GM12878 (cell line): ENCODE measurements around the gene CFAP54. TPM values are rescaled to one million over a fixed set of nuclear protein-coding genes. Genes with fewer than 3 reads are reported as not detected.
A peak's percentile ranks its signal among the peaks of the same experiment; 100 is the strongest.

Experiments
- ATAC-seq: fragments of 200-7000 bp; cut with Tn5 transposase; 3 replicates; pipeline ENCODE4 v1.9.1; 2020; ENCODE audit warnings: mild to moderate bottlenecking, moderate library complexity
- BruUV-seq: library from RNA; stranded (reverse); fragments of 400-500 nt; replicated peaks from 2 replicates; lab custom pipeline; 2021; lab: Mats Ljungman, UMichigan
- CTCF ChIA-PET: fragments of 300-600 bp; sonication (Branson Sonifier 250); formaldehyde crosslinking; extraction: SDS; loops from one replicate; lab custom pipeline; 2021; ENCODE audit warnings: inconsistent platforms; lab: Yijun Ruan, JAX
- POLR2A ChIA-PET: fragments of 350-600 bp; formaldehyde crosslinking; extraction: SDS; loops from one replicate; lab custom pipeline; 2021; ENCODE audit warnings: inconsistent platforms; lab: Charles Lee
- RAD21 ChIA-PET: fragments of 300-600 bp; sonication (Branson Sonifier 250); formaldehyde crosslinking; loops from one replicate; lab custom pipeline; 2023; ENCODE audit warnings: antibody characterized with exemption; ENCODE audit not compliant: unreplicated experiment; lab: Charles Lee
- SMC1A ChIA-PET: fragments of 300-600 bp; sonication (Branson Sonifier 250); formaldehyde crosslinking; loops from one replicate; lab custom pipeline; 2023; ENCODE audit not compliant: unreplicated experiment, uncharacterized antibody; lab: Charles Lee
- DNase-seq: peaks from one replicate; pipeline ENCODE4 v3.0.0-alpha.2; 2011; ENCODE audit warnings: low read depth, low spot score
- FAIRE-seq: peaks from 3 replicates; lab custom pipeline; 2011; peaks lifted over from hg19 to GRCh38; lab: Jason Lieb, UNC
- H2AFZ ChIP-seq: 2 replicates; pipeline ENCODE4 v1.6.0; 2011; ENCODE audit warnings: low read depth, low read length, control low read depth; ENCODE audit not compliant: control insufficient read depth
- H3K27ac ChIP-seq: 2 replicates; pipeline ENCODE4 v1.5.1; 2011; ENCODE audit warnings: control low read depth; ENCODE audit not compliant: control insufficient read depth, insufficient read depth
- H3K27me3 ChIP-seq, 2 experiments: replicated peaks in 1 of 2; 2 replicates each; pipeline versions ENCODE4 v1.6.0 to v1.6.1; 2011; ENCODE audit warnings: low read length in 1 of 2; ENCODE audit not compliant: control insufficient read depth in 2 of 2, insufficient read depth in 2 of 2
- H3K36me3 ChIP-seq, 2 experiments: 2 replicates each; pipeline ENCODE4 v1.5.1; 2011; ENCODE audit warnings: low read length in 1 of 2; ENCODE audit not compliant: control insufficient read depth in 2 of 2, insufficient read depth in 2 of 2
- H3K4me1 ChIP-seq: 2 replicates; pipeline ENCODE4 v1.6.1; 2011; ENCODE audit warnings: mild to moderate bottlenecking, low read length, moderate library complexity, mixed read lengths; ENCODE audit not compliant: control insufficient read depth, insufficient read depth
- H3K4me2 ChIP-seq: 2 replicates; pipeline ENCODE4 v1.6.0; 2011; ENCODE audit warnings: control low read depth; ENCODE audit not compliant: control insufficient read depth, insufficient read depth
- H3K4me3 ChIP-seq: fragments of 200-600 bp; sonication (generic); 2 replicates; pipeline ENCODE4 v1.5.1; 2016
- H3K79me2 ChIP-seq: 2 replicates; pipeline ENCODE4 v1.6.0; 2011; ENCODE audit warnings: low read length; ENCODE audit not compliant: control insufficient read depth, insufficient read depth
- H3K9ac ChIP-seq: 2 replicates; pipeline ENCODE4 v1.8.0; 2011; ENCODE audit warnings: low read length, control low read depth, mixed read lengths; ENCODE audit not compliant: control insufficient read depth, insufficient read depth
- H3K9me3 ChIP-seq: replicated peaks from 3 replicates; pipeline ENCODE4 v1.5.1; 2011; ENCODE audit warnings: mild to moderate bottlenecking, low read length; ENCODE audit not compliant: control insufficient read depth, insufficient read depth
- H4K20me1 ChIP-seq: 2 replicates; pipeline ENCODE4 v1.6.0; 2011; ENCODE audit not compliant: control insufficient read depth, insufficient read depth
- ASH2L ChIP-seq: fragments of 300-600, 200-600 bp; sonication (generic); IDR thresholded peaks from 2 replicates; pipeline ENCODE4 v1.6.1; 2017; ENCODE audit warnings: low read depth, mild to moderate bottlenecking, borderline replicate concordance
- CBFB ChIP-seq: IDR thresholded peaks from 2 replicates; pipeline ENCODE4 v1.6.1; 2016; ENCODE audit warnings: antibody characterized with exemption, low read depth
- CHD2 ChIP-seq: IDR thresholded peaks from 2 replicates; pipeline ENCODE4 v1.6.1; 2011; ENCODE audit warnings: low read depth, low read length, improper control_type of control experiment, borderline replicate concordance
- DPF2 ChIP-seq: fragments of 450-650 bp; IDR thresholded peaks from 2 replicates; pipeline ENCODE4 v1.6.1; 2017; ENCODE audit warnings: mild to moderate bottlenecking
- EED ChIP-seq: sonication (generic); IDR thresholded peaks from 2 replicates; pipeline ENCODE4 v1.6.1; 2016; ENCODE audit warnings: antibody characterized with exemption, low read depth
- ELK1 ChIP-seq: IDR thresholded peaks from 2 replicates; pipeline ENCODE4 v1.6.1; 2012; ENCODE audit warnings: low read depth, low read length, improper control_type of control experiment
- ESRRA ChIP-seq: IDR thresholded peaks from 2 replicates; pipeline ENCODE4 v1.6.1; 2012; ENCODE audit warnings: mild to moderate bottlenecking, low read length, improper control_type of control experiment
- MEF2A ChIP-seq: IDR thresholded peaks from 2 replicates; pipeline ENCODE4 v1.6.1; 2011; ENCODE audit warnings: low read depth, mild to moderate bottlenecking, low read length, moderate library complexity; ENCODE audit not compliant: insufficient read depth
- MYB ChIP-seq: fragments of 150-350 bp; IDR thresholded peaks from 2 replicates; pipeline ENCODE4 v1.6.1; 2014; ENCODE audit warnings: mild to moderate bottlenecking, low read depth, low read length, borderline replicate concordance
- RB1 ChIP-seq: fragments of 450-650 bp; formaldehyde crosslinking; IDR thresholded peaks from 2 replicates; pipeline ENCODE4 v1.6.1; 2017; ENCODE audit warnings: mild to moderate bottlenecking, borderline replicate concordance
- SMAD1 ChIP-seq: fragments of 450-650 bp; IDR thresholded peaks from 2 replicates; pipeline ENCODE4 v1.6.1; 2018; ENCODE audit warnings: mild to moderate bottlenecking, low read depth; ENCODE audit not compliant: partially characterized antibody
- SRF ChIP-seq, 2 experiments: IDR thresholded peaks; 2 replicates each; pipeline ENCODE4 v1.6.1; 2011; ENCODE audit warnings: low read depth in 2 of 2, low read length in 2 of 2, mild to moderate bottlenecking in 1 of 2, moderate library complexity in 1 of 2
- SUZ12 ChIP-seq: fragments of 200-600 bp; sonication (generic); IDR thresholded peaks from one replicate; pipeline ENCODE4 v1.6.1; 2018; ENCODE audit warnings: antibody characterized with exemption, mild to moderate bottlenecking; ENCODE audit not compliant: unreplicated experiment
- TCF7 ChIP-seq: IDR thresholded peaks from 2 replicates; pipeline ENCODE4 v1.6.1; 2014; ENCODE audit warnings: antibody characterized with exemption, borderline replicate concordance
- ZNF274 ChIP-seq: IDR thresholded peaks from one replicate; pipeline ENCODE4 v1.8.0; 2011; ENCODE audit not compliant: insufficient read length, insufficient read depth
- ZNF622 ChIP-seq: fragments of 450-650 bp; IDR thresholded peaks from 2 replicates; pipeline ENCODE4 v1.6.1; 2017; ENCODE audit warnings: mild to moderate bottlenecking, inconsistent platforms
- in situ Hi-C: fragments of 300-500 bp; cut with MboI; formaldehyde crosslinking; loops from 9 replicates; pipeline ENCODE4 v1.14.3; 2018; ENCODE audit warnings: mixed read lengths
- intact Hi-C: fragments of 100-400 bp; cut with micrococcal nuclease; formaldehyde crosslinking; loops from one replicate; pipeline ENCODE4 v1.14.2; 2022; ENCODE audit not compliant: unreplicated experiment
- polyA plus RNA-seq, 11 experiments: library from polyadenylated mRNA; depleted of rRNA in 4 of 11; unstranded in 6 of 11; stranded (reverse) in 5 of 11; fragments of >200 nt; fragmentation: Nextera tagmentation in 4 of 11; fragmentation: Illumina TruSeq in 1 of 11; extraction: Ambion mirVana in 4 of 11; extraction: Trizol in 1 of 11; gene quantifications; 1 replicate in 1 of 11; 2 replicates in 10 of 11; pipeline versions ENCODE4 v1.2.1 to v1.2.3, GENCODE V29; 2011 to 2016; ENCODE audit warnings: inconsistent platforms in 2 of 11, missing spikeins in 2 of 11, low read depth in 1 of 11
- total RNA-seq, 4 experiments: library from RNA; depleted of rRNA in 3 of 4; stranded (reverse); fragments of >200 nt in 3 of 4; fragmentation: Illumina TruSeq in 1 of 4; extraction: Trizol in 1 of 4; gene quantifications; 2 replicates each; pipeline versions ENCODE4 v1.2.1 to v1.2.3, GENCODE V29; 2013 to 2021

The CFAP54 gene
- total and polyA plus RNA-seq, 10 of the 15 experiments (the other 5 are each of a cell fraction or from before 2014, with no cell fraction given) = 0.19 to 1.5 (median 0.56) TPM

GRCh38 chr12:96711364-96711763, 222.0 kb downstream of the CFAP54 start:
- Histone ChIP-seq H3K4me2 (no peak overlapping the region), H3K79me2 (no peaks in the 10 kb centered on the region), H3K27me3 (no peaks in the 10 kb centered on the region), H3K4me1 (no peaks in the 10 kb centered on the region), H3K4me3 (no peak overlapping the region), H2AFZ (no peak overlapping the region), H4K20me1 (no peaks in the 10 kb centered on the region), H3K9me3 (no peaks in the 10 kb centered on the region), H3K36me3 (no peaks in the 10 kb centered on the region), H3K9ac (no peak overlapping the region), H3K27ac (no peak overlapping the region)
- TF ChIP-seq TCF7 (no peak), CBFB (no peak), ELK1 (no peak), SRF (IDR thresholded peaks at IDR 0.05; ENCODE audit: low read depth in 2 of 2, low read length in 2 of 2) (no peak), SMAD1 (no peak), MEF2A (no peak), ASH2L (no peak), SUZ12 (no peak), RB1 (no peak), CHD2 (no peak), EED (no peak), ZNF274 (no peak), MYB (no peak), ZNF622 (no peak), ESRRA (no peak), DPF2 (no peak)
- CTCF ChIA-PET = interaction anchor here (0.6 to 0.9 kb wide), 2 partner anchors 9 to 1698 kb away, joined by 3 to 5 read pairs; no protein-coding TSS in a partner anchor
- no TSS peak for BruUV-seq
- no peak for DNase-seq
- 0 out of 3 replicates have a peak, but pooled peaks have one; percentile 37 for ATAC-seq
- RAD21 ChIA-PET = interaction anchor here (1.1 kb wide), 1 partner anchor 190 kb away, joined by 3 read pairs; no protein-coding TSS in a partner anchor
- in situ Hi-C loops (no loop called here), intact Hi-C loops (no loop called here)
- SMC1A ChIA-PET = interaction anchor here (1.0 to 1.3 kb wide), 3 partner anchors 9 to 20 kb away, joined by 3 to 4 read pairs (median 3); no protein-coding TSS in a partner anchor
- FAIRE-seq = no peak
- POLR2A ChIA-PET = no interaction called here
